Measurements from ENCODE around the gene THRA. TPM values are rescaled to one million over a fixed set of nuclear protein-coding genes. Genes with fewer than 3 reads are reported as not detected.

Gene THRA
- total RNA-seq, 1 donor from 2014 or later: 74.7 TPM

Small RNA genes lying within 50 kb of the gene (microRNA-seq; reads per million reads assigned to microRNA genes)
- gene MIR6884 (ENCODE audit: borderline number of aligned reads): not detected

Other genes with a start within 250 kb of the THRA start
- 1.3 TPM for gene IKZF3, start 198.7 kb upstream of the THRA start, total RNA-seq
- gene ZPBP2, start 194.8 kb upstream of the THRA start, total RNA-seq: not detected
- 15.3 TPM for gene GSDMB, start 144.3 kb upstream of the THRA start, total RNA-seq
- gene ORMDL3, start 135.4 kb upstream of the THRA start, total RNA-seq: 191 TPM
- not detected for gene LRRC3C, start 135.2 kb upstream of the THRA start, total RNA-seq
- 2.2 TPM for gene GSDMA, start 100.0 kb upstream of the THRA start, total RNA-seq
- gene PSMD3, start 82.2 kb upstream of the THRA start, total RNA-seq: 94.2 TPM
- 35.9 TPM for gene CSF3, start 47.5 kb upstream of the THRA start, total RNA-seq
- gene MED24, start 8.6 kb upstream of the THRA start, total RNA-seq: 72.2 TPM
- gene NR1D1, start 37.6 kb downstream of the THRA start, total RNA-seq: 15.5 TPM
- 77.0 TPM for gene MSL1, start 59.0 kb downstream of the THRA start, total RNA-seq
- 84.4 TPM for gene CASC3, start 77.6 kb downstream of the THRA start, total RNA-seq
- gene RAPGEFL1, start 114.5 kb downstream of the THRA start, total RNA-seq: 10.1 TPM
- 29.5 TPM for gene WIPF2, start 156.3 kb downstream of the THRA start, total RNA-seq
- gene CDC6, start 224.9 kb downstream of the THRA start, total RNA-seq: 2.4 TPM
- gene RARA, start 246.2 kb downstream of the THRA start, total RNA-seq: 70.3 TPM